HuH-7 (cell line): ENCODE data around the gene KLHL29.

Experiments used
- DNase-seq: peaks from one replicate; pipeline ENCODE4 v3.0.0; 2011; ENCODE audit warnings: low spot score

The KLHL29 gene

GRCh38 chr2:23399674-23400261, 14.8 kb downstream of the KLHL29 start:
- no peak for DNase-seq

DNA sequence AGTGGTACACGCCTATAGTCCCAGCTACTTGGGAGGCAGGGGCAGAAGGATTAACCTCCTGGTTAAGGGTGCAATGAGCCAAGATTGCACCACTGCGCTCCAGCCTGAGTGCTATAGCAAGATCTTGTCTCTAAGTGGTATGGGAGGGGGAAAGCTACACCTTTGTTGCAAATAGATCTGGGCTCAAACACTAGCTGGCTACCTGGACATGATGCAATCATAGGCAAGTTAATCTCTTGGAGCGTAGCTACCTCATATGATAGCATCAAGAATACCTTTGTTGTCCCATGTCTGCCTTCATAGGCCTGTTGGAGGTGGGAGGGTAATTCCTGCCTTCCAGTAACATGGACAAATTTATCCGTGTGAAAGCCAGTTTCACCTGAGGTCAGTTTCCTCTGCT, 15.7 kb downstream of the KLHL29 start:
- no peak for DNase-seq

- DNase-seq = no peak
These were observed 16.6 kb downstream of the KLHL29 start for GRCh38 chr2:23401427-23402204.

- no peak for DNase-seq
These were observed 17.3 kb downstream of the KLHL29 start for GRCh38 chr2:23402205-23402740.

DNA sequence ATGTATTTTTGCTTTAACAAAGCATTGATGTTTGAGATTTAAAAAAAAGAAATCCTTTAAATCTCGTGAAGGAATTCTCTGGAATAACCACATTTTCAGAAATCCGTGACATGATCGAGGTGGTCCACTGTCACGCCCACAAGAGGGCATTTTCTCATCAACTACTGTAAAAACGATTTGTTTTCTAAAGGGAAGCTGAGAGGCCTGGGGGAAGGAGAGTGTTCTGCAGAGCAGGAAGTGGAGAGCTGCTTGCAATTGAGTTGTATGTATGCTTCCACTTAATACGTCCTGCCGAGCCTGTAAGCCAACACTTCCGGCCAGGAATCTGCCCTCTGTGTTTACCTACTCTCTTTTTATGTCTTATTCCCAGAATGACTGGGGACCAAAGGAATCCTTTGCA, 19.4 kb downstream of the KLHL29 start:
- DNase-seq = peak; percentile 59

DNA sequence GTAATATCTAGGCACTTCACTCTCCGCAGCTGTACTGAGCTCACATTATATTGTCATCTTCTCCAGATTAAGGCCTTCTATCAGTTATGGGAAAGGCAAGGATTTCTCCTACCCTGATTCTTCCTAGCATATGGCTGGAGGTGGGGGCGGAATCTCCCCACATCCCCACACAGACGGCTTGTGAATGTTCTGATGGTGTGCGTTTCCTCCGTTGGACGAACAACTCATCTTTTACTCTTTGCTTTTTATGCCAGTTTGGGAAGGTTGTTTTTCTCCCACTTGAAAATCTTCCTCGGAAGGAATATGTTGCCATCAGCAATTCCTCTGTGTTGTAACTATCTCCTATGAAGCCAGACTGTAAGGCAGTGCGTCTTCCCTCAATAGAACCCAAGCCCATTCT, 24.3 kb downstream of the KLHL29 start:
- DNase-seq = no peak

GRCh38 chr2:23410596-23410995, 25.6 kb downstream of the KLHL29 start:
- no peak for DNase-seq

GRCh38 chr2:23411752-23412431, 26.9 kb downstream of the KLHL29 start:
- no peak for DNase-seq

DNA sequence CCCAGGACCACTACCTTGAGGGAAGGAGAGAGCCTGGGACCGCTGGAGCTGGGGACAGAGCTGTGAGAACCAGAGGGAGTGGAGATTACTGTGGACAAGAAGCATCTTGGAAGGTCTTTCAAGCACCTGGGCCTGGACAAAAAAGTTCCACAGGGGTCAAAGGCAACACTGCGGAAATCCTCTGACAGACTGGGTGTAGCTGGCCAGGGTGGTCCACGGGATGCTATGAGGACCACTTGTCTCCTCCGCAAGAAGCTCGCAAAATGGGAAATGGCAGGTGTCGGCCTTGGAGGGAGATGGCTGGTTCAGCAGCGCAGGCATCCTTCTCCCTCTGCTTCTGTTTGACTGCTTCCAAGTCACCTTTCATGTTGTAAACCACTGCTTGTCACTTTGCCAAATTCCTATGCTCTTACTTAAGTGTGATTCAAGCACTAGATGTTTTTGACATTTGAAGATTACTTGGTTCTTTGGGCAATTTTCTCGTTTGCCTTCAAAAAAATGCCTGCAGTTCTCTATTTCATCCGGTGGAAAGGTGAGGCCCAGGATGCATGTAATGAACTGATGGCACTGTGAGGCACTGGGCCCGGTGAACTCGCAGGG, 27.7 kb downstream of the KLHL29 start:
- DNase-seq = no peak

GRCh38 chr2:23413641-23414040, 28.7 kb downstream of the KLHL29 start:
- no peak for DNase-seq

DNA sequence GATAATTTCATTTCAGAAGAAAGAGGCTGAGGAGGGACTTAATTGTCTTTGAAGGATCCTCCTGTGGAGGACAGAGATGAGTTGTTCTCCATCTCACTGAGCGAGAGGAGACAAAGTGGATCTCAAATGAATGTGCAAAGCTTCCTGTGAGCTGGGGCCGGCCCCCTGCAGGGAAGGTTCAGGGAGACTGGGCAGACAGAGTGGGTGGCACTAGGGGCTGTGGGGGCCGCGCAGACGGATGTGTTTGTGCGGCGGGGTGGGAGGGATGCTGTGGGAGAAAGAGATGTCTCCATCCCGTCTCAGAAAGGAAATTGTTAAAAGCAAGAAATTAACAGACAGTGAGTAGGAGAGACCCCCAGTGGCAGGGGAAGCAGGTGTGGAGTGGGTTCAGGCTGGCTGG, 29.1 kb downstream of the KLHL29 start:
- DNase-seq = no peak

- DNase-seq = peak; percentile 61
These were observed 29.9 kb downstream of the KLHL29 start for GRCh38 chr2:23414871-23415270.

GRCh38 chr2:23417310-23417709, 32.3 kb downstream of the KLHL29 start:
- no peak for DNase-seq

- no peak for DNase-seq
These were observed 33.1 kb downstream of the KLHL29 start for GRCh38 chr2:23418056-23418455.

GRCh38 chr2:23418461-23418911, 33.5 kb downstream of the KLHL29 start:
- no peak for DNase-seq

- DNase-seq = no peak
These were observed 34.5 kb downstream of the KLHL29 start for GRCh38 chr2:23419171-23420090.

DNA sequence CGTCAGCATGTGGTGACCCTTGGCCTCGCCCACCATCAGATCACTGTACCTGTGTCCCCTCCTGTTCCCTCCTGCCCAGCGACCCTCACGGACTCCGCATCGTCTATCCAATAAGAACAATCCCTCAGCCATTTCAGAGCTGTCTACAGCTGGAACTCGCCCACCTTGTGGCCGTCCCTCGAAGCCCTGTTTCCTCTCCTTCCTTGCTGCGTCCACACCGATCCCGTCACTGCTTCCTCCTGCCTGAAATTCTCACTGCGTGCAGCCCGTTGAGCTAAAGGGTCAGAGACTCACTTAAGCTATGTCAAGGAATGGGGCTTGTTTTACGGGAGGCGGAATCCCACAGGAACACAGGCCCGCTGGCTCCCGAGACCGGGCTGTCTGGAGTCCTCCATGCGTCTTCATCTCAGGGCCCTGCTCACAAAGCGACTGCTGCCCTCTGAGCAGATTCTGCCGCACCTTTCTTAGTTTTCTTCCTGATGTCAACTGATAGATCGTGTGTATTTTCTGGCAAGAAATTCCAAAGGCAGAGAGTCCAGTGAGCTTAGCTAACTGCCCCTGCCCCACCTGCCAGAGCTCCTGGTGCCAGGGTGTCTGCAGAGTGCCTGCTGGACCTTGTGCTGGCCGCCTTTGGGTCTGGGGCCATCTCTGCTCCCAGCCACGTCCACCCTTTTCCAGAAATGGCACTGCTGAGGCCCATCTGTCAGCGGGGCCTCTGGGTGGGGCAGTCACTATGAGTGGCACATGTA, 35.3 kb downstream of the KLHL29 start:
- no peak for DNase-seq

- no peak for DNase-seq
These were observed 36.0 kb downstream of the KLHL29 start for GRCh38 chr2:23420840-23421476.

GRCh38 chr2:23422089-23423061, 37.4 kb downstream of the KLHL29 start:
- DNase-seq = no peak
